ENCODE results near the gene IL36RN. TPM values are rescaled to one million over a fixed set of nuclear protein-coding genes. Genes with fewer than 3 reads are reported as not detected.
"Not testable (repeated sequence)": the region's sequence is repeated elsewhere in the genome, so short reads cannot be mapped to it uniquely, and the experiment has no call there.

Gene IL36RN
- total RNA-seq, 1 donor from 2014 or later = 64.1 TPM

DNA sequence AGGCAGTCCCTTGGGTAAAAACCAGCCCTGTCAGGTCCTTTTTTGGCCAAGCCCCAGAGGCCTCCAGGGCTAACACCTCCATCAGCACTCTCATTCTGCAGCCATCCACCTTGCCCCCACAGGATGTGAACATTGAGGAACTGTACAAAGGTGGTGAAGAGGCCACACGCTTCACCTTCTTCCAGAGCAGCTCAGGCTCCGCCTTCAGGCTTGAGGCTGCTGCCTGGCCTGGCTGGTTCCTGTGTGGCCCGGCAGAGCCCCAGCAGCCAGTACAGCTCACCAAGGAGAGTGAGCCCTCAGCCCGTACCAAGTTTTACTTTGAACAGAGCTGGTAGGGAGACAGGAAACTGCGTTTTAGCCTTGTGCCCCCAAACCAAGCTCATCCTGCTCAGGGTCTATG lies 16.0 kb downstream of the IL36RN start:
- no peak for ATAC-seq

DNA sequence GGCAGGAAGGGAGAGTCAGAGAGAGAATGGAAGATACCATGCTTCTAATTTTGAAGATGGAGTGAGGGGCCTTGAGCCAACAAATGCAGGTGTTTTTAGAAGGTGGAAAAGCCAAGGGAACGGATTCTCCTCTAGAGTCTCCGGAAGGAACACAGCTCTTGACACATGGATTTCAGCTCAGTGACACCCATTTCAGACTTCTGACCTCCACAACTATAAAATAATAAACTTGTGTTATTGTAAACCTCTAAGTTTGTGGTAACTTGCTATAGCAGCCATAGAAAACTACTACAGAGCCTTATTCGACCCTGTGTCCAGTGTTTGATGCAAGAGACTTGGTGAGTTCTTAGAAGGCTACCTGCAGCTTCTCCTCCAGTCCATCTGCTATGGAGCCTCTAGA lies 16.6 kb downstream of the IL36RN start:
- ATAC-seq = no peak

DNA sequence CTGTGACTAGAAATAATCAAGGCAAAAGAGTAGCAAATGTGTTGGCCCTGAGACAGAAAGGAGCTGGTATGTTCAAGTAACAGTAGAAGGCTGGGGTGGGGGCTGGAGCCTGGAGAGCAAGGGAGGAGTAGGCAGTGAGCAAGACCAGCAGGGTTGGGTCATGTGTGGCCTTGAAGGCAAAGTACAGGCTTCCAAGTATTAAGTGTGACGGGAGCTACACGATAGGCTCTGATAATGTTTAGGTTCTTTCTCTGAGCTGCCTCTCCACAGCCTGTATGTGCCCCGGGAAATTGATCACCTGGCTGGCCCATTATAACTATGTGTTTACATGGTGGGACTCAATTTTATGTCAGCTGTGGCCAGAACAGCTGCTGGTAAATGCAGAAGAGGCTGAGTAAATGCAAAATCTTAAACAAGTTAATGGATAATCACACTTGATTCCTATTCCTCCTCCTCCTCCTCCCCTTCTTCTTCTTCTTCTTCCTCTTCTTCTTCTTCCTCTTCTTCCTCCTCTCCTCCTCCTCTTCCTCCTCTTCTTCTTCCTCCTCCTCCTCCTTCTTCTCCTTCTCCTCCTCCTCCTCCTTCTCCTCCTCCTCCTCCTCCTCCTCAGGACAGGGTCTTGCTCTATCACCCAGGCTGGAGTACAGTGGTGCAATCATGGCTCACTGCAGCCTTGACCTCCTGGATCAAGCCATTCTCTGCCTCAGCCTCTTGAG lies 18.1 kb downstream of the IL36RN start:
- ATAC-seq = no peak

DNA sequence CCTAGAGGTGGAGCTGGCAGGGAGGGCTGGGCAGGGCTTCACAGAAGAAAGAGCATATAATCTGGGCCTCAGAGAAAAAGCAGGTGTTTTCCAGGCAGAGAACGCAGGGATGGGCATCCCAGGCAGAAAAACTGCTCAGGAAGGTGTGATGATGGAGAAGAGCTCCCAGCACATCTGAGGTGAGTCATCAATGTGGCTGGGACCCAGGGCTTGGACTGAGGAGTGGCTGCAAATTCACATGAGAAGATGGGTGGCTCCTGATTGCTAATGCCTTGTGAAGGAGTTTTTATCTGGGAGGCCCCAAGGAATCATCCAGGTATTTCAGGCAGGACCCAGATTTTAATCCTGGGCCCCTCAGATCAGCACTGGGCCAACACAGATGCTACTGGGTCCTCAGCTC lies 18.9 kb downstream of the IL36RN start:
- peak; percentile 76 for ATAC-seq

DNA sequence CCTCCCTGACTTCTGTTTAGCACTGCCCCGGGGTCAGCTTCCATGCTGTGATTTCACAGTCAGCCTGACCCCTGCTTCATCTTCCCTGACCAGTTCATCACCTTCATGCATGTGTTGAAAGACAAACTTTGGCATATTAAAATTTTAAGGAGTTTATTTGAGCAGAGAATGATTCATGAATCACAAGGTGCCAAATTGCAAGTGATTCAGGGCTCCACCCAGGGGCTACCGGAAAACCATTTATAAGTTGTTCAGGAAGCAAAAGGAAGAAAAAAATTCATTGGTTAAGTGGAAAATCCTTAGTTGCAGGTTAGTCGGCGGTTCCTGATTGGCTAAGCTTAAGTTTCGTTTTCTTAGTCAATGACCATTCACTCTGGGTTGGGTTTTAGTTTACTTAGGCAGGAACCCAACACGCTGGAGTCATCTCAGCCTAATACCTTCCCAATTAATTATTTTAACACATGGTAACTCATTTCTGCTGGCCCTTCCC lies 19.4 kb downstream of the IL36RN start:
- peak; percentile 76 for ATAC-seq

DNA sequence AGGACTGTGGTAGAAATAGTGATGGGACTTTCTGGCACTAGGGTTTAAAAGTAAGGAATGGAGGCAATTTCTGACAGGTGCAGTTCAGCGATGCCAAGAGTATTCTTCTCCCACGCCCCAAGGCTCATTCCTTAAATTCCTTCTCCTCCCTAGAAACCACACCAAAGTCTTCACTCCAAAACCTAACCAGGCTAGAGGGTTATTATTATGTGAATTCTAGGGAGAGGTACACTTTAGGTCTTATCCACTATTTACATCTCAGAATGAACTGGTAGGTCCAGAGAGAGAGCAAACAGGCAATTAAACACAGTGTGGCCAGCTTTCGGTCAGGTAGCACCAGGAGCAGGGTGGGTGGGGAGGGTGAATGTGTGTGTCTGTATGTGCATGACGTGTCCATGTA lies 20.1 kb downstream of the IL36RN start:
- peak; percentile 8 for ATAC-seq

DNA sequence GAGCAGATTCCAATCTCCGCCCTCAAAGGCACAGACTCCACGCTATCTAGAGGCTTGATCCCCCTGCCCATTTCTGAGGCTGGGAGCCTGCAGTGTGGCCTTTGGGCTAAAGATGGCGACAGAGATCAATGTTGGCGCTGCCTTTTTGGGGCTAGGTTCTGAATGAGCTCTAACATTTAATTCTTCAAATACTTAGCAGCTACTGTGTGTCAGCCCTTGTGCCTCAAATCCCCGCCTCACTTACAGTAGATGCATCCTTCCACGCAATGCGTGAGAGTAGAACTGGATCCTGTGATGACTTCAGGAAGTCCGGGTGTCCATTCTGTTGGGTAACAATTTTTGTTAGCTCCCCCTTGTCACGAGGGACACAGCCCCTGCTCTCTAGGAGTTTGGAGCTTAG lies 21.1 kb downstream of the IL36RN start:
- ATAC-seq = peak; percentile 40

DNA sequence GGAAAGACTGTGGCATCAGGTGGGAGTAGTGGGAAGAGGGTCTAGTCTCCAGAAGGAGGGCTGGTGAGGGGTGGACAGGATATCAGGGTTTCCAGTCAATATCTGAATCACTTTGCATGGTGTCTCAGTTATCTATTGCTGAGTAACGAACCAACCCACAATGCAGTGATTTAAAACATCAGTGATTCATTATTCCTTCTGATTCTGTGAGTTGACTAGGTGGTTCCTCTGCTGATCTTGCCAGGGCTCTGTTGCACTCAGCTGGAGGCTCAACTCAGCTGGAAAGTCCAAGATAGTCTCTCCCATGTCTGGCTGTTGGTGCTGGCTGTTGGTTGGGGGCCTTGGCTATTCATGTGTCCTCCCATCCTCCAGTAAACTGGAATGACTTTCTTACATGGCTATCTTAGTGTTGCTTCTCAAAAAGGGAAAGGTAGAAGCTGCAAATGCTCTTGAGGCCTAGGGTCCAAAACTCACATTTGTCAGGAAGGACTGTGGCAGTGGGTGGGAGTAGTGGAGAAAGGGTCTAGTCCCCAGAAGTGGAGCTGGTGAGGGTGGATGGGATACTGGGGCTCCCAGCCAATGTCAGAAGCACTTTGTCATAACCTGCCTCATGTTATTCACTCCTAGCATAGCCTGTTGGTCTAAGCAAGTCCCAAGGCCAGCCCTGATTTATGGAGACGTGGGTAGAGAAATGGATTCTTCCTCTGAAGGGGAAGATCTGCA lies 22.7 kb downstream of the IL36RN start:
- no peak for ATAC-seq

DNA sequence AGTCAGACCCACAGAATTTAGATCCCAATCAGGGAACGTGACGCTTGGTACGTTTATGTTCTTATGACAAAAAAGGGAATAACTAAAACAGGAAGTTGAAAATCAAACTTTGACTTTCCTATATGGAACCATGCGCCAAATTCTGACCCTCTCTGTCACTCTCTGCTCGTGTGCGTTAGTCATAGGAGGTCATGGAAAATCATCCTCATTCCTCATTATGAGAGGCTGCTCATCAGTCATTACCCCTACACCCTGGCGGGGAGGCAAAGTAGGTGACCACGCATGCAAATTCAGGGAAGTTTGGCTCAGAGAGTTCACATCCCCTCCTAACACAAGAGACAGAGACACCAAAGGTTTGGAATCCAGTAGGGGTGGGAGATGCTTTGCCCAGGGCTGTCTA lies 24.3 kb downstream of the IL36RN start:
- no peak for ATAC-seq

DNA sequence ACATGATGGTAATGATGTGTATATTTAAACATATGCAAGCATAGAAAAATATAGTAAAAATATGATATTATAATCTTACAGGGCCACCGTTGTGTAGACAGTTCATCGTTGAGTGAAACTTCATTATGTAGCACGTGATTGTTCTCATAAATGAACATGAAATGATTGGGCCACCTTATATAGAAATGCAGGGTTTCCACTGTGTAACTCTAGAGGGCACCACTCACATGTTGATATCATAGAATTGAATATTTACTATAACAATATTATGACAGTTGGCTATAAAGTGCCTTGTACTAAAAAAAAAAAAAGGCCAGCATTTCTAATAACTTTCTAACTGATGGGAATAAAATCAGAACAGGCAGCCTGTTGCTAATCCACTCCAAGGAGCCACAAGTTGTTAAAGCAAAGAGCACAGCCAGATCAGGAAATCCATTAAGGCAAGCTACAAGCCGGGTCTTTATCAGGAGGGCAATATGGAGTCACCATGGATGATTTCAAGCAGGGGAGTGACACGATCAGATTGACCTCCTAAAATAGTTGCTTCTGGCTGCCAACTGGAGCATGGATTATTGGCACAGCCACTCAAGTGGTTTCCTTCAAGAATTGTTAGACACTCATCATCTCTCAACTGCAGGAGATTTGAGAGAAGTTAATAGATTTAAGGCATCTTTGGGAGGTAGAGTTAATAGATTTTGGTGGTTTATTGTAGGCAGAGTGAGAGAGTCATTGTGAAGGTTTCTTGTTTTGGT lies 25.4 kb downstream of the IL36RN start:
- ATAC-seq = peak; percentile 62

DNA sequence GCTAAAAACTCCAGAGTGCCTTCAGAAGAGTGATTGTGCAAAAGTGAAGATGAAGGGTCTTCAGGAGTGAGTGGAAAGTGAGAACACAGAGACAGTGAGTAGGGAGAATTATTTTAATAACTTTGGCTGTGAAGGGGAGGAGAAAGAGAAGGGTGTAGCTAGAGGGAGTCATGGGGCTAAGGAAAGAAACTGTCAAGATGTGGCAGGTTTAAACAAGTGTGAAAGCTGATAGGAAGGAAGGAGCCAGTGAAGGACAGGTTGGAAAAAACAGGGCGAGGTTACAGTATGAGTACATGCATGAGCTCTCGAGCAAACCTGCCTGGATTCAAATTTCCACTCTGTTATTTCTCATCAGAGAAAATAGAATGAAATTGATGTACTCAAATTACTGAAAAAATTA lies 26.5 kb downstream of the IL36RN start:
- ATAC-seq = peak; percentile 93

DNA sequence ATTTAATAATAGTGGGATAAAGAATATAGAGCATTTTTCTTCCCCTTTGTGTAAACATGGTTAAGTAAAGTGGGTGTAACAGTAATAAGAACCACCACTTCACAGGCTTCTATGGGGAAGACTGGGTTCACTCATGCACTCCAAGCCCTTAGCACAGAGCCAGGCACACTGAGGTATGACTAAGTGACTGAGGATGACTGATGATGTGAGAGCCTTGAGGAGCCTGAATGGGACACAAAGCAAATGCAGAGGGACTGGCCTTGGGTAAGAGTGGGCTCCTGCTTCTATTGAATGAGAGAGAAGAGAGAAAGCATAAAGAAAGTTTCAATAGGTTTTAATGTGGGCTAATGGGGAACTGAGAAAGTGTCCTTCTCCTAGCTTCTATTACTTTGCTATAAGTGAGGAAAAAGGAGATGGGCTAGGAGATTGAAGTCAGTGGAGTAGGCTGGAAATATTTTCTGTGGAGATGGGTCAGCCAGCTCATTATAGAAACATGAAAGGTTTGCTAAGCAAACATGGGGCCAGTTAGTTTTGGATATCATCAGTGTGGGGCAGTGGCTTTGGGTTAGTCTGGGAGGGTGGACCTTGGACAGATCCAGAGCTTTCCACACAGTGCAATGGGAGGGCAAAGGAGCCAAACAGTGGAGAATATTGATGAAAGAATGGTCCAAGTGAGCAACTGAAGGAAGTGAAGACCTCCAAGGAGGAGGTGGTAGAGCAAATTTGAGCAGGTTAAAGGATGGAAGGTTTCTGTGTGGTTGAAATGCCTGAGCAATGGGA lies 29.4 kb downstream of the IL36RN start:
- no peak for ATAC-seq

DNA sequence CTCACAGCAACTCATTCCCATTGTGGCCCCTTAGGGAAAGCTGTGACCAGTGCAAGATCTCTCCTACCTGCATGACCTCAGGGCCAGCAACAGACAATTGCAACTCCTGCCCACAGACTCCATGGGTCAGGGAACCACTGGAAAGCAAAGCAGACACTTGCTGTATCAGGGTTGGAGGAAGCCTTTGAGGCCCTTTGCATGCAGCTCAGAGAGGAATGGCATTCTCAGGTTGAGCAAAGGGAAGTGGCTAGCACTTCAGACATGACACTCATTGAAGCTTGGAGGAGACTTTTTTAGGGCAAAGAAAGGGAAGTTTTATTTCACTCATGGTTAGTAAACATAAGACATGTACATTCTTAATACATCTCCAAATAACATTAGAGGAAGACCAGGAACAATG lies 30.9 kb downstream of the IL36RN start:
- no peak for ATAC-seq

DNA sequence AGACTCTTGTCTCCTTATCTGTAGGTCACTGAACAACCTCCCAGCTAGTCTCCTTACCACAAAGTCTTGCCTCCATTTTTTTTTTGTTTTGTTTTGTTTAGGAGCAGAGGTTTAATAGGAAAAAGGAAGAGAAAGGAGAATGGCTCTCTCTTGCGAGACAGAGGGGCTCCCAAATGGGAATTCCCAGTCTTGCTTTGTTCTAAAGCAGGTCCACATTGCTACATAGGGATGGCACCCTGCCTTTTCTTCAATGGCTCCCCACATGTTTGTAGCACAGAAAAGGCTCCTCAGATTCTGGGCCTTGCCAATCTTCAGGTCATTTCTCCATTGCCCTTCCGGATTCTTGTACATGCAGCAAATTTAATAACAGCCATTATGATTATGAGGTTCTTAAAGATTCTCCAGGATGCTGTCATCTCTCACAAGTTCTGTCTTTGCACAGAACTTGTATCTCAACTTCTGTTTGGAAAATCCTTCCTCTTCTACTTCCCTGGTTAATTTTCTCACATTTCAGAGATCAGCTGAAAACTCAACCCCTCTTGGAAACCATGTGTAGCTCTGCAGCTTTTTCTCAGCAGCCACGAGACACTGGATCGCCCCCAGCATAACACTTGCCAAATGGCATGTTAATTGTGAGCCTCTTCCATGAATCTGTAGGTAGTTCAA lies 32.4 kb downstream of the IL36RN start:
- ATAC-seq = no peak

DNA sequence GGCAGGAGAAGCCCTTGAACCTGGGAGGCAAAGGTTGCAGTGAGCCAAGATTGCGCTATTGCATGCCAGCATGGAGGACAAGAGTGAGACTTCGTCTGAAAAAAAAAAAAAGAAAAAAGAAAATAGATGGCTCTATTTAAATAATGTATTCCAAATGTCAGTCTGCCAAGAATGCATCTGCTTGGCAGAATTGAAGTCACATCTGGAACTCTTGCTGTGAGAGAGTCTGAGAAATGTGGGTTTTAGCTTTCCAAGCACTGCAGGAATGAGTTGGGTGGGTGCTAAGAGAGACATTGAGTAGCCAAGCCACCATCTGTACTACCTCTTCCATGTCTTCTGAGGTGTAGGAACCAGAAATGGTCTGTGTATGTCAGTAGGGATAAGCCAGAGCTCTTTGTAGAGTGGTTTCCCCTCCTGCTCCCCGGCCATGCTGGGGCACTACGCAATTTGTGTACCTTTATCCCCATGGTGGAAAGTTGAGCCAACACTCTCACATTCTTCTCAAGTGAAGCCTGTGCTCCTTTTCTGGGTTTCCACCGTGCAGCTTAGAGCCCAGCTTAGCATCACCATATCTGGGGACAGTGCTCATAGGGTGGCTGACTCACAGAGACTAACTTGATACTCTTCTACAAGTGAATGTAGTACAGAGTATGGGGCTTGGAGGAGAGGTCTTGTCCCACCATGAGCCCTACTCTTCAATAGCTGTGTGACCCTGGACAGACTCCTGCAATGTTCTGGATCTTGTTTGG lies 34.0 kb downstream of the IL36RN start:
- ATAC-seq = peak; percentile 57

DNA sequence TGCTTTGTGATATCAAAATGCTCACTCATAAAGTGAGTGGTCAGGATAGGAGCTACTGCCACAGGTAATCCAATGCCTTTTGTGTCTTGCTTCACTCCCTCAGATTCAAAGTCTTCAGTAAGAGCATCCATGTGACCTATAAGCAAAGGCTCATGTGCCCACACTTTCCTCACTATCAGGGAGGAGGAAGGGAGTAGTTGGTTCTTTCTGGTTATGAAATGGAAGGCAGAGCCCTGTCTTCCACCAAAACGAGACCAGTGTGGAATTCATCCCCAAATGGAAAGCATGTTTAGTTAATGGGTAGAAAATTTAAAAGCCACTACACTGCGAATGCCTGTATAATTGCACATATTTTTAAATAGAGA lies 34.6 kb downstream of the IL36RN start:
- no peak for ATAC-seq

DNA sequence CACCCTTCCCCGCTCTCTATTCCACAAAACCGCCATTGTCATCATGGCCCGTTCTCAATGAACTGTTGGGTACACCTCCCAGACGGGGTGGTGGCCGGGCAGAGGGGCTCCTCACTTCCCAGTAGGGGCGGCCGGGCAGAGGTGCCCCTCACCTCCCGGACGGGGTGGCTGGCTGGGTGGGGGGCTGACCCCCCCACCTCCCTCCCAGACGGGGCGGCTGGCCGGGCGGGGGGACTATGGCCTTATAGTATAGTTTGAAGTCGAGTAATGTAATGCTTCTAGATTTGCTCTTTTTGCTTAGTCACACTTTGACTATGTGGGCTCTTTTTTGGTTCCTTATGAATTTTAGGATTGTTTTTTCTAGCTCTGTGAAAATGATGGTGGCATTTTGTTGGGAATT lies 37.3 kb downstream of the IL36RN start:
- ATAC-seq = not testable (repeated sequence)

DNA sequence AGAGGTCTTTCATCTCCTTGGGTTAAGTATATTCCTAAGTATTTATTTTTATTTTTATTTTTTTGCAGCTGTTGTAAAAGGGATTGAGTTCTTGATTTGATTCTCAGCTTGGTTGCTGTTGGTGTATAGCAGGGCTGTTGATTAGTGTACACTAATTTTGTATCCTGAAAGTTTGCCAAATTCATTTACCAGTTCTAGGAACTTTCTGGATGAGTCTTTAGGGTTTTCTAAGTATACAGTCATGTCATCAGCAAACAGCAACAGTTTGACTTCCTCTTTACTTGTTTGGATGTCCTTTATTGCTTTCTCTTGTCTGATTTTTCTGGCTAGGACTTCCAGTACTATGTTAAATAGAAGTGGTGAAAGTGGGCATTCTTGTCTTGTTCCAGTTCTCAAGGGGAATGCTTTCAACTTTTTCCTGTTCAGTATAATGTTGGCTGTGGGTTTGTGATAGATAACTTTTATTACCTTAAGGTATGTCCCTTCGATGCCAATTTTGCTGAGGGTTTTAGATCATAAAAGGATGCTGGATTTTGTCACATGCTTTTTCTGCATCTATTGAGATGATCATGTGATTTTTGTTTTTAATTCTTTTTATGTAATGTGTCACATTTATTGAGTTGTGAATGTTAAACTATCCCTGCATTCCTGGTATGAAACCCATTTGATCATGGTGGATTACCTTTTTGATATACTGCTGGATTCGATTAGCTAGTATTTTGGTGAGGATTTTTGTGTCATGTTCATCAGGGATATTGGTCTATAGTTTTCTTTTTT lies 38.0 kb downstream of the IL36RN start:
- not testable (repeated sequence) for ATAC-seq

DNA sequence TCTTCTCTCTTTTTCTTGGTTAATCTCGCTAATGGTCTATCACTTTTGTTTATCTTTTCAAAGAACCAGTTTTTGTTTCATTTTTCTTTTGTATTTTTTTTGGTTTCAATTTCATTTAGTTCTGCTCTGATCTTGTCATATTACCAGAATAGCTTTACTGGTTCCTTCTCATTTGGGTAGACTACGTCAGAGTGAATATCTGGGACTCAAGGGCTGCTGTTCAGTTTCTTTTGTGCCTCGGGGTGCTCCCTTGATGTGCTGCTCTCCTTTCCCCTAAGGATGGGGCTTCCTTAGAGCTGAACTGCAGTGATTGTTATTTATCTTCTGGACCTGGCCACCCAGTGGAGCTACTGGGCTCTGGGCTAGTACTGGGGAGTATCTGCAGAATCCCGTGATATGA lies 39.0 kb downstream of the IL36RN start:
- ATAC-seq = no peak

DNA sequence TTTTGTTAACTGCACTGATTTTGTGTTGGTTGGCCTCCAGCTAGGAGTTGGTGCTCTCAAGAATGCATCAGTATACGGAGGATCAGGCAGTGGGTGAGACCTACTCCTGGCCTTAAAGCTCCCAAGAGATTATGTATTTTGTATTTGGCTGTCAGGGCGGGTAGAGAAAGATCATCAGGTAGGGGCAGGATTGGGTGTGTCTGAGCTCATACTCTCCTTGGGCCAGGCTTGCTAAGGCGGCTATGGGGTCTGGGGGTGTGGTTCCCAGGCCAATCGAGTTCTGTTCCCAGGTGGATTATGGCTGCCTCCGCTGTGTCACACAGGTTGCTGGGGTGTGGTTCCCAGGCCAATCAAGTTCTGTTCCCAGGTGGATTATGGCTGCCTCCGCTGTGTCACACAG lies 39.5 kb downstream of the IL36RN start:
- peak; percentile 94 for ATAC-seq

DNA sequence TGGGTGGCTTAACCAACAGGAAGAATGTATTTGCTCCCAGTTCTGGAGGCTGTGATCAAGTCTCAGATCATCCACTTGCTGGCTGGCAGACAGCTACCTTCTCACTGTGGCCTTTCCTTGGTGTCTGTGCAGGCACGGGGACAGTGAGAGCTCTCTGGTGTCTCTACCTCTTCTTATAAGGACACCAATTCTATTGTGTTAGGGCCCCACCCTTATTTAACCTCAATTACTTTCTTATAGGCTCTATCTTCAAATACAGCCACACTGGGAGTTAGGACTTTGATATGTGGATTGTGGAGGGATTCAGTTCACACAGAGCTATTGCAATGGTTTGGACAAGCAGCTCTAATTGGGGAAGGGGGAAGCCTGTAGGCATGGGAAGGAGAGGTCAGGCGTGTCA lies 43.1 kb downstream of the IL36RN start:
- ATAC-seq = peak; percentile 70

Measured in esophagus mucosa (tissue), 1 donor.